DOHH2 (cell line): Measurements from ENCODE around the gene STARD3.

Experiments used
- EZH2phosphoT487 ChIP-seq: fragments of 200-600 bp; sonication (generic); IDR thresholded peaks from 2 replicates; pipeline ENCODE4 v1.6.1; 2017; ENCODE audit warnings: borderline replicate concordance, mild to moderate bottlenecking, antibody characterized with exemption, low read length, moderate library complexity, mixed read lengths
- TF ChIP-seq, protein P1 (sequence below): fragments of 200-600 bp; sonication (generic); IDR thresholded peaks from one replicate; pipeline ENCODE4 v1.5.1; 2014; ENCODE audit warnings: antibody characterized with exemption, mild to moderate bottlenecking, low read depth, low read length; ENCODE audit not compliant: poor library complexity, severe bottlenecking

DNA sequence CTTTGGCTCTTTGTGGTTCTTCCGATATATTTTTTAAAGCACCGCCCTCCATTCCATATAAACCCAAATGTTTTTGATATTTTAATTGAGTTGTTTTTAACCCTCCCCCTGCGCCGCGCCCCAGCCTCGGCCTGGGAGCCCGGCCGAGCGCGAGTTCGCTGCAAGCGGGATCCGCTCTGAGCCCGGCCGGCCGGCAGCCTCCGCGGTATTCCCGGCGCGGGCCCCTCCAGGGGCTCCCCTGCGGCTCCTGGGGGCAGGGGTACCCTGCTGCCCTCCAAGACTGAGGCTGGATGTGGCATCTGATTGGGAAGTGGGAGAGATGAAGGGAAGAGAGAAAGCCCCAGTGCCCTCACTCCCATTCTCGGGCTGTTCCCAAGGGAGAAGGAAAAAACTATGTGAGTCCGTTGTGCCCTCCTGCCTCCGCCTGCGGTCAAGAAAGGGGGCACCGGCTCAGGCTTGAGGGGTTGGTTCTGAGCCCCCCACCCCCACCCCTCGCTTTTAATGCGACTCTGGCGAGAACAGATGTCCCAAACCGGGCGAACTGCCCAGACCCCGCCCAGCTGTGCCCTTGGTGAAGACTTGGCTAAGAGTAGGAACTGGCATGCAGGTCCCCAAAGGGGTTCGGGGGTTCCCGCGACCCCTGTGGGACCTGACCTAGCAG is 37.8 kb upstream of the STARD3 start:
- TF ChIP-seq, protein P1, sequence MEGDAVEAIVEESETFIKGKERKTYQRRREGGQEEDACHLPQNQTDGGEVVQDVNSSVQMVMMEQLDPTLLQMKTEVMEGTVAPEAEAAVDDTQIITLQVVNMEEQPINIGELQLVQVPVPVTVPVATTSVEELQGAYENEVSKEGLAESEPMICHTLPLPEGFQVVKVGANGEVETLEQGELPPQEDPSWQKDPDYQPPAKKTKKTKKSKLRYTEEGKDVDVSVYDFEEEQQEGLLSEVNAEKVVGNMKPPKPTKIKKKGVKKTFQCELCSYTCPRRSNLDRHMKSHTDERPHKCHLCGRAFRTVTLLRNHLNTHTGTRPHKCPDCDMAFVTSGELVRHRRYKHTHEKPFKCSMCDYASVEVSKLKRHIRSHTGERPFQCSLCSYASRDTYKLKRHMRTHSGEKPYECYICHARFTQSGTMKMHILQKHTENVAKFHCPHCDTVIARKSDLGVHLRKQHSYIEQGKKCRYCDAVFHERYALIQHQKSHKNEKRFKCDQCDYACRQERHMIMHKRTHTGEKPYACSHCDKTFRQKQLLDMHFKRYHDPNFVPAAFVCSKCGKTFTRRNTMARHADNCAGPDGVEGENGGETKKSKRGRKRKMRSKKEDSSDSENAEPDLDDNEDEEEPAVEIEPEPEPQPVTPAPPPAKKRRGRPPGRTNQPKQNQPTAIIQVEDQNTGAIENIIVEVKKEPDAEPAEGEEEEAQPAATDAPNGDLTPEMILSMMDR: no peak
- TF ChIP-seq EZH2phosphoT487: peak; percentile 73; the same call in 1 of the 2 replicates
